22Rv1 (cell line): Measurements from ENCODE around the gene CSGALNACT2.
"Not testable (repeated sequence)": the region's sequence is repeated elsewhere in the genome, so short reads cannot be mapped to it uniquely, and the experiment has no call there.

ENCODE experiments used
- H3K27ac ChIP-seq: fragments of 450-650 bp; 2 replicates; pipeline ENCODE4 v1.5.1; 2017
- CTCF ChIP-seq: fragments of 450-650 bp; IDR thresholded peaks from 2 replicates; pipeline ENCODE4 v1.5.1; 2017; ENCODE audit warnings: mild to moderate bottlenecking
- ZFX ChIP-seq: fragments of 450-650 bp; IDR thresholded peaks from 2 replicates; pipeline ENCODE4 v1.6.1; 2017; ENCODE audit warnings: antibody characterized with exemption, borderline replicate concordance

Gene CSGALNACT2

GRCh38 chr10:43216931-43217562 lies 78.8 kb downstream of the CSGALNACT2 start:
- TF ChIP-seq ZFX (no peak), CTCF (no peak)
- H3K27ac ChIP-seq: no peak overlapping the region

- no peak overlapping the region for H3K27ac ChIP-seq
- TF ChIP-seq ZFX (no peak), CTCF (no peak)
Measured at GRCh38 chr10:43217563-43218205, 79.4 kb downstream of the CSGALNACT2 start.

GRCh38 chr10:43218206-43218950 lies 80.1 kb downstream of the CSGALNACT2 start:
- no peak for TF ChIP-seq CTCF
- TF ChIP-seq ZFX: no peak

GRCh38 chr10:43218951-43219837 lies 80.9 kb downstream of the CSGALNACT2 start:
- TF ChIP-seq CTCF (no peak), ZFX (no peak)
- no peak overlapping the region for H3K27ac ChIP-seq

More at GRCh38 chr10:43218206-43218950, 80.1 kb downstream of the CSGALNACT2 start:
- no peak overlapping the region for H3K27ac ChIP-seq

GRCh38 chr10:43219848-43220247 lies 81.6 kb downstream of the CSGALNACT2 start:
- TF ChIP-seq CTCF: no peak
- no peak overlapping the region for H3K27ac ChIP-seq

- H3K27ac ChIP-seq: not testable (repeated sequence)
Measured at GRCh38 chr10:43220251-43220650, 82.0 kb downstream of the CSGALNACT2 start.

- no peak for TF ChIP-seq ZFX
Measured at GRCh38 chr10:43220657-43221418, 82.6 kb downstream of the CSGALNACT2 start.

More at GRCh38 chr10:43220657-43221418, 82.6 kb downstream of the CSGALNACT2 start:
- no peak overlapping the region for H3K27ac ChIP-seq
